Measurements from ENCODE around the gene GRWD1.

GRWD1 gene

GRCh38 chr19:48496959-48497727, 51.4 kb downstream of the GRWD1 start:
- DNase-seq (ENCODE audit: low read depth in 1 of 2, low spot score in 1 of 2): no peak

DNA sequence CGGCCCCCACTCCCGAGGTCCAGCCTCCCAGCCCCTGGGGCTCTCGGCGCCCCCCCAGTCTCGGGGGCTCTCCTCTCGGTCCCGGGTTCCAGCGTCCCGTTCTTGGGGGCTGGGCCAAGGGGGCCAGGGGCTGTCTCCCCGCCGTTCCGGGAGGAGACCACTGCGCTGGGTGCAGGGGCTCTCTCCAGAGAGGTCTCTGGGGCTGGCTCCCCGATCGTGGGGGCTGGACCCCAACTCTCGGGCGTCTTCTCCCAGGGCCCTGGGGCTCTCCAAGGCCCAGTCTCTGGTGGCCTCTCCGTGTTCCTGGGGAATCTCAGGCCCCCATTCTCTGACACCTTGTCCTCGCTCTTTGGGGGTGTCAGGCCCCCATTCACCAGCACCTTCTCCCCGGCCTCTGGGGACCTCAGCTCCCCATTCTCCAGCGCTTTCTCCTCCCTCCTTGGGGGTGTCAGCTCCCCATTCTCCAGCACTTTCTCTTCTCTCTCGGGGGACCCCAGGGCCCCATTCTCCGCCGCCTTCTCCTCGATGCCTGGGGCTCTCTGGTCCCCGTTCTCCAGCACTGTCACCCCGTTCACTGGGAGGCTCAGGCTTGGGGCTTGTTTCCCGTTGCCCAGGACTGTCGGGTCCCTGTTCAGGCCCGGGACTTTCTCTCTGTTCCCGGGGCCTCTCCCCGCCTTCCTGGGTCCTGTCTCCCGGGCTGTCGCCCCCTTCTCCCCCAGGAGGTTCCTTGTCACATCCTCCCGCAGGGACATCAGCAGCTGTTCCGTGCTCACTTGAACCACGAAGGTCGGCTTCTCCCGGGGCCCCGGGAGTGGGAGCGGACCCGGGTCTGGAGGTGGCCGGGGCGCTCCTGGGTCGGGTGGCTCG, 52.2 kb downstream of the GRWD1 start:
- DNase-seq (ENCODE audit: low read depth in 1 of 2, low spot score in 1 of 2): no peak

DNA sequence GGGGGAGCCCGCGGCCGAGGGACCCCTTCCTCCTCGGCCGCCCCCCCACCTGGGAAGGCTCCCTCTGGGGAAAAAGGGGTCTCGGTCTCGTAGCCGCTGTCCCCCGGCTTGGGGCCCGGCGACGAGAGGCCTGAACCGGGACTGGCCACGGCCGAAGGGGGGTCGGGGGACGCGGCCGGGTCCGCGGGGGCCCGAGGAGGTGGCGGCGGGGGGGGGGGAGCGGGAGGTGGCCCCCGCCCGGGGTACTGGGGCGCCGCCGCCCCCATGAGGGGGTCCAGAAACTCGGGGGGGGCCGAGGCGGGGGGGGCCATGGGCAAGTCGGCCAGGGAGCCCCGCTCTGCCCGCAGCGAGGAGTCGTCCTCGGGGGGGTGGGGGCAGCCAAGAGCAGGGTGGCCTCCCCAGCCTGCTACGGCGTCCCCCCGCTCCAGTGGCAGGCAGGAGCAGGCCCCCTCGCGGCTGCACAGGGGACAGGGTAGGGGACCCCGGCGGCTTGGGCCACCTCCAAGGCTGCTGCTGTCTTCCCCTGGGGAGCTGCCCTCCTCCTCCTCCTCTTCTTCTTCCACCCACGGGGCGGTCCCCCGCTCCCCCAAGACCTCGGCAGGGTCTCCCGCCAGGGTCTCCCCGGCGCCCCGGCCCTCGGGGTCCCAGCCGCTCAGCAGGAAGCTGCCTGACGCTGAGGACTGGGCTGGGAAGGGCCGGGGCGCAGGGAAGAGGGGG, 53.0 kb downstream of the GRWD1 start:
- DNase-seq (ENCODE audit: low read depth in 1 of 2, low spot score in 1 of 2): no peak

DNA sequence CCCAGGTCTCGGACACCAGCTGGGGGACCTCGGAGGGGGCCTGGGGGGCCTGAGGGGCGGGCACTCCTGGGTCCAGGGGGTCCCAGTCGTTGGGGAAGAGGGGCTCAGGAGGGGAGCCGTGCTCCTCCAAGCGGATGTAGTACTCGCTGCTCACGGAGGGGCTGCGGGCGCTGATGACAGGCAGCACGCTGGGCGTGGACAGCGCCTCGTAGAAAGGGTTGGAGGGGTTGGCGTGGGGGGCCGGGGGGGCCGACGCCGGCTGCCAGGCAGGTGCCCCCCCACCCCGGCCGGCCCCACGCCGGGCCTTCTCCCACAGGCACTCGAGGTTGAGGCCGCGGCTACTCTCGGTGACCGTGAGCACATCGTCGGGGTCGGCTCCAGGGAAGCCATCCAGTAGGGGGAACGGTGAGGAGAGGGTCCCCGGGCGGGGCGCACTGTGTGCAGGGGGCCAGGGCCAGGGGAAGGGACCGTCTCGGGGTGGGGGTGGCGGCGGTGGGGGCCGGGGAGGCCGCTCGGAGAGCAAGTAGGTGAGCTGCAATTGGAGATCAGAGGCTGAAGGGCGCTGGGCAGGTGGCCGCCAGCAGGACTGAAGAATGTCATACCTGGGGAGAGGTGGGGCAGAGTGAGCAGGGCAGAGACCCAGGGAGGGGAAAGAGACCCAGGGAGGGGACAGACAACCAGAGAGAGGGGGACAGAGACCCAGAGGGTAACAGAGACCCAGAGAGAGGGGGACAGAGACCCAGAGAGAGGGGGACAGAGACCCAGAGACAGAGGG, 53.7 kb downstream of the GRWD1 start:
- no peak for DNase-seq (ENCODE audit: low read depth in 1 of 2, low spot score in 1 of 2)

- no peak for DNase-seq (ENCODE audit: low read depth in 1 of 2, low spot score in 1 of 2)
Measured at GRCh38 chr19:48500830-48501493, 55.2 kb downstream of the GRWD1 start.

DNA sequence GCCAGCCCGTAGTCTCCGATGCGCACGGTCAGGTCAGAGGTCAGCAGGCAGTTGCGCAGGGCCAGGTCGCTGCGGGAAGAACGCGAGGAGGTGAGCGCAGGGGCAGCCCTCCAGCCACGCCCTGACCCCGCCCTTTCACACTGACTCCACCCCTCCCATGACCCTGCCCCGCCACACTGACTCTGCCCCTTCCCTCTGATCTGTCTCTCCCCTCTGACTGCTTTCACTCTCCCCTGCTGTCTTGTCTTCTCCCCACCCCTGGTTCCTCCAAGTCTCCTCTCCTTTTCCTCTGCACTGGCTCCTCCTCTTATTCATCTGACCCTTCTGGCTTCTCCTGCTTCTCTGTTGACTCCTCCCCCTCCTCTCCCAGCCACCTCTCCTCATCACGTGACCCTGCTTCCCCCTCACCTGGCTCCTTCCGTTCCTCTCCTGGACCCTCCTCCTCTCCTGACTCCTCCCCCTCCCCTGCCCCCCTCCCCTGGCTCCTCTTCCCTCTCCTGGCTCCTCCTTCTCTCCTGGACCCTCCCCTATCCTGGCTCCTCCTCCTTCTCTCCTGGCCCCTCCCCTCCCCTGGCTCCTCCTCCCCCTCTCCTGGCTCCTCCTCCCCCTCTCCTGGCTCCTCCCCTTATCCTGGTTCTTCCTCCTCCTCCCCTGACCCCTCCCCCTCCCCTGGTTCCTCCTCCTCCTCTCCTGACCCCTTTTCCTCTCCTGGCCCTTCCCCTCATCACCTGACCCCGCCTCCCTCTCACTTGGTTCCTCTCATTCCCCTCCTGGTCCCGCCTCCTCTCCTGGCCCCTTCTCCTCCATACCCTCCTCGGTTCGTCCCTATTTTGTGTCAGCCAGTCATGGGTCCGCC, 55.9 kb downstream of the GRWD1 start:
- peak; percentile 43 to 57 for DNase-seq (ENCODE audit: low read depth in 1 of 2, low spot score in 1 of 2)

DNA sequence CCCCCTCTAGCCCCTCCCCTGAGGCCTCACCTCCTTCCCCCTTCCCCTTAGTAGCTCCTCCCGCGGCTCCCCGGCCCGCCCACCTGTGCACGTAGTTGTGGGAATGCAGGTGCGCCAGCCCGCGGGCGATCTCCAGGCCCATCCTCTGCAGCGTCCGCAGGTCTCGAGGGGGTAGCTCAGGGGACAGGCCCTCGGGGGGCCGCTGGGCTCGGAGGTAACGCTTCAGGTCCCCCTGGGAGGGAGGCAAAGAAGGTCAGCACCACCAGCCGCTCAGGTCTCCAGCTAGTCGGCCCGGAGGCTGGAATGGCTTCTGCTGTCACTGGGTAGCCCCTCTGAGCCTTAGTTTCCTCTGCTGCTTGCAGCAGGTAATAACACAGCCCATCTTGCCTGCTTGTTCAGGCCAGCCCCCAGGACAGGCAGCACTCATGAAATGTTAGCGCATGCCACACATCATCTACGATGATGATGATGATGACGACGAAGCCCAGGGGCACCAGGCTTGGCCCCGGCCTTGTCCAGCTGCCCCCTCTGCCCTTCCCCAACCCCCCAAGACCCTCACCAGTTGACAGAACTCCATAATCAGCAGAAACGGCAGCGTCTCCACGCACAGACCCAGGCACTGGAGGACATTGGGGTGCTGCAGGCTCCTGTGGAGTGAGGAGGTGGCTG, 56.7 kb downstream of the GRWD1 start:
- no peak for DNase-seq (ENCODE audit: low read depth in 1 of 2, low spot score in 1 of 2)

GRCh38 chr19:48506138-48506733, 60.5 kb downstream of the GRWD1 start:
- DNase-seq (ENCODE audit: low read depth in 1 of 2, low spot score in 1 of 2): no peak
